AG04450 (cell line): ENCODE measurements around the gene ASAP3. TPM values are rescaled to one million over a fixed set of nuclear protein-coding genes. Genes with fewer than 3 reads are reported as not detected.

Experiments
- CTCF ChIA-PET: fragments of 300-600, 350-600 bp; formaldehyde crosslinking; extraction: SDS; loops from one replicate; lab custom pipeline; 2022; ENCODE audit warnings: antibody characterized with exemption, inconsistent platforms; lab: Charles Lee
- POLR2A ChIA-PET: fragments of 350-600 bp; formaldehyde crosslinking; extraction: SDS; loops from one replicate; lab custom pipeline; 2021; ENCODE audit warnings: antibody characterized with exemption, inconsistent platforms; lab: Yijun Ruan, JAX
- DNase-seq: peaks from one replicate; pipeline ENCODE4 v3.0.0-alpha.2; 2011; ENCODE audit warnings: low read depth, low spot score
- H3K27ac ChIP-seq: one replicate; pipeline ENCODE4 v1.5.1; 2012; ENCODE audit warnings: low read depth, low read length, control low read depth
- H3K27me3 ChIP-seq: one replicate; pipeline ENCODE4 v1.6.0; 2012; ENCODE audit warnings: low read length; ENCODE audit not compliant: control insufficient read depth, insufficient read depth
- H3K4me3 ChIP-seq: 2 replicates; pipeline ENCODE4 v1.5.1; 2011; ENCODE audit warnings: mild to moderate bottlenecking, low read depth, low read length, control low read depth
- H3K9me3 ChIP-seq: 2 replicates; pipeline ENCODE4 v1.5.1; 2012; ENCODE audit warnings: low read length; ENCODE audit not compliant: control insufficient read depth, insufficient read depth
- CTCF ChIP-seq: IDR thresholded peaks from 2 replicates; pipeline ENCODE4 v1.5.1; 2011; ENCODE audit warnings: low read depth, low read length, control low read depth, inconsistent platforms
- polyA plus RNA-seq: library from polyadenylated mRNA; depleted of rRNA; stranded (reverse); fragments of >200 nt; gene quantifications from 2 replicates; pipeline ENCODE4 v1.2.3, GENCODE V29; 2011

ASAP3 gene
- polyA plus RNA-seq, 1 experiment, result 25.5 TPM

DNA sequence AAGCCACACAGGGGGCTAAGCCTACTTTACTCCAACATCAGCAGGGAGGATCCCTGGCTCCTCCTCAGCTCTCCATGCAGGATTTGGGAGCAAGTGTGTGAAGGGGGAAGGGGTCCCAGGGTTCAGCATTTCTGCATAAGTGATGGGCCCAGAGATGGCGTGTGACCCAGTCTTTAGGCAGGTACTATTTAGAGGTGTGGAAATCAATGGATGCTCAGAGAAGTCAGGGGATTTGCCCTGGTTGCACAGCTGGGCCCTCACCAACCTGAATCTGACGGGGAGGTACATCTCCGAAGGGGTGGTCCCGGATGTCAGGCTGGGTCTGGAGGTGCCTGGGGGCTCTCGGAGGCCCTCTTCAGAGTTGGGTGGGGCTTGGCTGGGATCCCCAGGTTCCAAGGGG is 52.5 kb downstream of the ASAP3 start:
- H3K27ac ChIP-seq, result no peak overlapping the region
- no peaks in the 10 kb centered on the region for H3K27me3 ChIP-seq
- no peak for TF ChIP-seq CTCF
- DNase-seq, result no peak
- H3K9me3 ChIP-seq, result no peaks in the 10 kb centered on the region; the same call in 1 of the 2 replicates
- H3K4me3 ChIP-seq, result no peak overlapping the region
- CTCF ChIA-PET, result no interaction called here
- POLR2A ChIA-PET, result no interaction called here

GRCh38 chr1:23430803-23431202 is 53.2 kb downstream of the ASAP3 start:
- no peak overlapping the region for H3K4me3 ChIP-seq
- no peaks in the 10 kb centered on the region; the same call in 1 of the 2 replicates for H3K9me3 ChIP-seq
- no peaks in the 10 kb centered on the region for H3K27me3 ChIP-seq
- TF ChIP-seq CTCF, result no peak
- DNase-seq, result no peak
- POLR2A ChIA-PET, result no interaction called here
- H3K27ac ChIP-seq, result no peak overlapping the region
- CTCF ChIA-PET, result no interaction called here

DNA sequence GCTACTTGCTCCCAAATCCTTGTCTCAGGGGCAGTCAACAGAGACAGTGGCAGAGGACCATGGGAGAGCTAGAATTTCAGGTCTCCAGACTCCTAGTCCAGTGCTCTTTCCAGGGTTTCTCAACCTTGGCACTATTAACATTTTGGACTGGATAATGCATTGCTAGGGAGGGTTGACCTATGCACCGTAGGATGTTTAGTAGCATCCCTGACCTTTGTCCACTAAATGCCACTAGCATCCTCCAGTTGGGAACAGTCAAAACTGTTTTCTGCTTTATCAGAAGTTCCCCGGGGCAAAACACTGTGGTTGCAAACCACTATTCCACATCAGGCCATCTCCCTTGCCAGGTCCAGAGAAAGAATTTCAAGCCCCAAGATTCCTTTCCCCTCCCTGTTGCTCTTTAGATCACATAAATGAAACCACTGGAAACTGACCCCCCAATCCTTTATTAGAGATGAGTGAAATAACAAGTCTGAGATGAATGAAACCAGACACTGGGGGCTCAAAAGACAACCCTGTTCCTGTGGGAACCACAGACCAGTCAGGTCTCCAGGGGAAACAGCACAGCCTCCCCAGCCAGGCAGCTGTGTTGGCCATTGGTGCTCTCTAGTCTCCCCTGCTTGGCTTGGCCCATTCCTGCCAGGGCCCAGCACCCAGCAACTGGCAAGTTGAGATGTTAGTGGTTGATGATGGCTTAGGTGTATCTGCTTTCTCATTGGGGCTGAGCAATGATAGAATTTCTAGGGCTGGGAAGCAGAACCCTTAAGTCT is 55.7 kb downstream of the ASAP3 start:
- Histone ChIP-seq H3K27ac (no peak overlapping the region), H3K4me3 (no peak overlapping the region), H3K27me3 (no peaks in the 10 kb centered on the region), H3K9me3 (no peaks in the 10 kb centered on the region)
- ChIA-PET POLR2A (no interaction called here), CTCF (interaction anchor here (1.1 kb wide), 1 partner anchor 25 kb away, joined by 3 read pairs; no protein-coding TSS in a partner anchor)
- no peak for DNase-seq
- TF ChIP-seq CTCF, result no peak

DNA sequence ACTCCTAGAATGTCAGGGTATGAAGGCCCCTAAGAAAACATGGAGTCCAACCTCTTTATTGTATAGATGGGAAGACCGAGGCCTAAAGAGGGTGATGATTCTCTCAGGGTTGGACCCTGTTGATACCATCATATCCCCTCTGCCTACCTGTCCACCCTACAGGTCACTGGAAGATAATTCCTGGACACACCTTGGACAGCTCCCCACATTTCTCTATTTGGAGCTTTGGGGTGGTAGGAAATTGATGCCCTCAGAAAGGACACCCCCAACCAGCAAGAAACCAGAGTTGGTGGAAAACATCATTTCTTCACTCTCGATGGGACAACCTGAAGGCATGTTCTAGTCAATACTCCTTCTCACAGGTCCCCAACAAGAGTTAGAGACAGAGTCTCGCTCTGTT is 56.4 kb downstream of the ASAP3 start:
- CTCF ChIA-PET, result no interaction called here
- TF ChIP-seq CTCF, result no peak
- POLR2A ChIA-PET, result interaction anchor here (0.9 kb wide), 1 partner anchor 9 kb away, joined by 3 read pairs; no protein-coding TSS in a partner anchor
- no peak for DNase-seq
- no peak overlapping the region for H3K4me3 ChIP-seq
- no peak overlapping the region for H3K27ac ChIP-seq
- no peaks in the 10 kb centered on the region for H3K27me3 ChIP-seq
- H3K9me3 ChIP-seq, result no peaks in the 10 kb centered on the region

DNA sequence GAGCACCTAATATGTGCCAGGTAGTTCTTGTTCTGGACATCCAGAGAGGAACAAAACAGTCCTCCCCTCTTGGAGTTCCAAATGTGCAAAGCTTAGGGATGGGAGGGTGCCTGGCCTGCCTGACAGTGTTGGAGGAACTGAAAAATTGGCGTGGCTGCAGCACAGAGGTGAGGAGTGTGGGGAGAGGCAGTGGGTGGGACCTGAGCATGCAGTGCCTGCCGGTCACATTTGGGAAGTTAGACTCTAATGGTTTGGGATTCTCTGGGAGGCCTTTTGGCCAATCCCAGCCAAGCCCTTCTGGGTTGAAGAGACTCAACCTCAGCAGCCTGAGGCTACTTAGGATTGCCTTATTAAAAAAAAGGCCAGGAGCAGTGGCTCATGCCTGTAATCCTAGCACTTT is 57.2 kb downstream of the ASAP3 start:
- no peak for DNase-seq
- Histone ChIP-seq H3K4me3 (no peak overlapping the region), H3K9me3 (no peaks in the 10 kb centered on the region), H3K27ac (no peak overlapping the region), H3K27me3 (no peaks in the 10 kb centered on the region)
- no peak for TF ChIP-seq CTCF
- POLR2A ChIA-PET, result interaction anchor here (0.9 kb wide), 1 partner anchor 9 kb away, joined by 3 read pairs; no protein-coding TSS in a partner anchor
- CTCF ChIA-PET, result interaction anchor here (0.8 kb wide), 1 partner anchor 23 kb away, joined by 3 read pairs; no protein-coding TSS in a partner anchor
